AG04449 (cell line): ENCODE results near the gene PDIK1L.

ENCODE experiments used
- CTCF ChIA-PET: fragments of 350-600 bp; formaldehyde crosslinking; extraction: SDS; loops from one replicate; lab custom pipeline; 2021; ENCODE audit warnings: antibody characterized with exemption; lab: Yijun Ruan, JAX
- POLR2A ChIA-PET: fragments of 400-600, 350-600 bp; formaldehyde crosslinking; extraction: SDS; loops from one replicate; lab custom pipeline; 2020; ENCODE audit warnings: antibody characterized with exemption, inconsistent platforms; lab: Yijun Ruan, JAX
- DNase-seq: peaks from one replicate; pipeline ENCODE4 v3.0.0-alpha.2; 2010; ENCODE audit warnings: low read depth, low spot score
- H3K4me3 ChIP-seq: 2 replicates; pipeline ENCODE4 v1.5.1; 2011; ENCODE audit warnings: low read depth, mild to moderate bottlenecking, control low read depth, low read length
- TF ChIP-seq, protein P1 (sequence below): IDR thresholded peaks from one replicate; pipeline ENCODE4 v1.5.1; 2011; ENCODE audit warnings: mild to moderate bottlenecking, moderate library complexity, low read length, control low read depth, inconsistent platforms; ENCODE audit not compliant: insufficient read depth; ENCODE audit errors: missing control alignments

Gene PDIK1L

GRCh38 chr1:26078286-26079177 is 33.1 kb upstream of the PDIK1L start:
- DNase-seq: no peak
- CTCF ChIA-PET: interaction anchor here (1.0 kb wide), 1 partner anchor 243 kb away, joined by 3 read pairs; no protein-coding TSS in a partner anchor
- POLR2A ChIA-PET: no interaction called here
- H3K4me3 ChIP-seq: no peak overlapping the region
- TF ChIP-seq, protein P1, sequence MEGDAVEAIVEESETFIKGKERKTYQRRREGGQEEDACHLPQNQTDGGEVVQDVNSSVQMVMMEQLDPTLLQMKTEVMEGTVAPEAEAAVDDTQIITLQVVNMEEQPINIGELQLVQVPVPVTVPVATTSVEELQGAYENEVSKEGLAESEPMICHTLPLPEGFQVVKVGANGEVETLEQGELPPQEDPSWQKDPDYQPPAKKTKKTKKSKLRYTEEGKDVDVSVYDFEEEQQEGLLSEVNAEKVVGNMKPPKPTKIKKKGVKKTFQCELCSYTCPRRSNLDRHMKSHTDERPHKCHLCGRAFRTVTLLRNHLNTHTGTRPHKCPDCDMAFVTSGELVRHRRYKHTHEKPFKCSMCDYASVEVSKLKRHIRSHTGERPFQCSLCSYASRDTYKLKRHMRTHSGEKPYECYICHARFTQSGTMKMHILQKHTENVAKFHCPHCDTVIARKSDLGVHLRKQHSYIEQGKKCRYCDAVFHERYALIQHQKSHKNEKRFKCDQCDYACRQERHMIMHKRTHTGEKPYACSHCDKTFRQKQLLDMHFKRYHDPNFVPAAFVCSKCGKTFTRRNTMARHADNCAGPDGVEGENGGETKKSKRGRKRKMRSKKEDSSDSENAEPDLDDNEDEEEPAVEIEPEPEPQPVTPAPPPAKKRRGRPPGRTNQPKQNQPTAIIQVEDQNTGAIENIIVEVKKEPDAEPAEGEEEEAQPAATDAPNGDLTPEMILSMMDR: no peak

DNA sequence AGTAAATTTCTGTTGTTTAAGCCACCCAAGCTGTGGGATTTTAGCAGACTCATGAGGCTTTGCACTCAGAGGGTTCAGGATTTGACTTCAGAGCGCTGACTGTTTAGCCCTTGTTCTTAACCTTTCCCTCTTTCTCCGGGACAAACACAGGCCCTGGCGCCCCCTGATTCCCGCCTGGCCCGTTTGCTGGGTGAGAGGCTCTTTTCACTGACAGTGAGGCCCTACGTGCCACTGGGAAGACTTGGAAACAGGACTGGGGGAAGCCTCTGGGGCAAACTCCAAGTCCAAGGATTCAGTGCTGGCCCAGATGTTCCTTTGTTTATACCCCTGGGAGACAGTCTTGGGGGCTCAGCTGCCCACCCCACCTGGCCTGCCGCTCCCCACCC is 32.5 kb upstream of the PDIK1L start:
- TF ChIP-seq, protein P1: no peak
- no peak overlapping the region for H3K4me3 ChIP-seq
- CTCF ChIA-PET: interaction anchor here (1.0 kb wide), 1 partner anchor 243 kb away, joined by 3 read pairs; no protein-coding TSS in a partner anchor
- DNase-seq: no peak
- POLR2A ChIA-PET: no interaction called here

GRCh38 chr1:26079960-26080814 is 31.4 kb upstream of the PDIK1L start:
- ChIA-PET POLR2A (no interaction called here), CTCF (interaction anchor here (0.9 to 1.4 kb wide), 3 partner anchors 44 to 242 kb away, joined by 3 read pairs; no protein-coding TSS in a partner anchor)
- DNase-seq: no peak
- TF ChIP-seq, protein P1: no peak
- H3K4me3 ChIP-seq: no peak overlapping the region

DNA sequence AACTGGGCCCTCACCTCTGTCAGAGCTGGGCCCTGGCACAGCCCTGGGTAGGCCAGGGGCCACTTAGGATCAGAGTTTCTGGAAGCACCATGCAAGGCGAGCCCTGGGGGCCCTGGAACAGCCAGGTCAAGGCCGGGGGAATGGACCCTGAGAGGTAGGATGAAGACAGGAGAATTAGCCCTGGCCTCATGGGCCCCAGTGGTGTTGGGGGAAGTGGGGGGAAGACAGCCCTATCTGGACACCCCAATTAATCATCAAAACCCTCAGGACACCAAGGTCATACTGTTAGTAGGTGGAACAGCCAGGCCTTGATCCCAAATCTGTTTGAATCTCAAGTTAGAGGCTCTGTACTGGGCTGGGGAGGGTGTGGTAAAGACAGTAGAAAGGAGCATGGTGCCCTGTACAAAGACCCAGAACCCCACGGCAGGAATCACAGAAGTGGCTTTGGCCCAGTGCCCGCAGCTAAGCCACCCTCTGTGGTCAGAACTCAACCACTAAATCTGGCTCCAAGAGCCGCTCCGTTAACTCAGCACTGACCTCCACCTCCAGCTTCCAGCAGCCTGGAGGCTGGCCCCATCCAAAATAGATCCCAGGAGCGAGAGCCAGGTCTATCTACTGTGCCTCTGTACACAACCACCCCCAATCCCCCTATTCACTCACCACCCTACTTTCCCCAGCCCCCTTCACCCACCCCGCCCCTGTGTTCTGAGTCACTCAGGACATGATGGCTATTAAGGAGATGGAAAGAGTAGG is 30.2 kb upstream of the PDIK1L start:
- POLR2A ChIA-PET: no interaction called here
- TF ChIP-seq, protein P1: no peak
- CTCF ChIA-PET: interaction anchor here (1.4 kb wide), 1 partner anchor 45 kb away, joined by 3 read pairs; no protein-coding TSS in a partner anchor

DNA sequence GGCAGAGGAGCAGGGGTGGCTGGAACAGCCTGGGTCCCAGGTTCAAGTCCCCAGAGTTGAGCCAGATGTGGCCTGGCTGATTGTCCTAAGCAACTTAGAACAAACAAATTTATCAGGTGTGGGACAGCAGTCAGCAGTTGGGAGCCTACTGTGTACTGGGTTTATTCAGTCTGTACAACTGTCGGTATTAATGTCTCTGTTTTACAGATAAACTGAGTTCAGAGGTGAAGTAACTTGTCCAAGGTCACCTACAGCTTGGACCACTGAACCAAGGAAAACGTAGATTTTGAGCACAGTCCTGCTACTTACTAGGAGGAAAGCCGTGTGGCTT is 29.6 kb upstream of the PDIK1L start:
- H3K4me3 ChIP-seq: no peak overlapping the region
- DNase-seq: no peak
- TF ChIP-seq, protein P1: no peak
- ChIA-PET POLR2A (no interaction called here), CTCF (no interaction called here)

More for the DNA sequence above, 30.2 kb upstream of the PDIK1L start:
- no peak for DNase-seq
- no peak overlapping the region for H3K4me3 ChIP-seq
